Measurements from ENCODE around the gene DDIT3.

DNA sequence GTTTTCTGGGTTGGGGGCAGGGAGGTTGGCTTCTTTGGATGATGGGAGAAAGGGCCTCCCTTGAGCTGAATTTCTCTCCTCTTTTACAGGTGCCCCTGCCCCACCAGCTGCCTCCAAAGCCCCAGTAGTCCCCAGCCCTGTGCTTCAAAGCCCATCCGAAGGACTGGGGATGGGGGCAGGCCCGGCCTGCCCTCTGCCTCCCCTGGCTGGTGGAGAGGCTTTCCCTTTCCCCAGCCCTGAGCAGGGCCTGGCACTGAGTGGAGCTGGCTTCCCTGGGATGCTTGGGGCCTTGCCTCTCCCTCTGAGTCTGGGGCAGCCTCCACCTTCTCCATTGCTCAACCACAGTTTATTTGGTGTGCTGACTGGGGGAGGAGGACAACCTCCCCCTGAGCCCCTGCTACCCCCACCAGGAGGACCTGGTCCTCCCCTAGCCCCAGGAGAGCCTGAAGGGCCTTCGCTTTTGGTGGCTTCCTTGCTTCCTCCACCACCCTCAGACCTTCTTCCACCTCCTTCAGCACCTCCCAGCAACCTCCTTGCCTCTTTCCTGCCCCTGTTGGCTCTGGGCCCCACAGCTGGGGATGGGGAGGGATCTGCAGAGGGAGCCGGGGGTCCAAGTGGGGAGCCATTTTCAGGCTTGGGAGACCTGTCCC, 6.3 kb upstream of the DDIT3 start:
- TF ChIP-seq, protein P1, sequence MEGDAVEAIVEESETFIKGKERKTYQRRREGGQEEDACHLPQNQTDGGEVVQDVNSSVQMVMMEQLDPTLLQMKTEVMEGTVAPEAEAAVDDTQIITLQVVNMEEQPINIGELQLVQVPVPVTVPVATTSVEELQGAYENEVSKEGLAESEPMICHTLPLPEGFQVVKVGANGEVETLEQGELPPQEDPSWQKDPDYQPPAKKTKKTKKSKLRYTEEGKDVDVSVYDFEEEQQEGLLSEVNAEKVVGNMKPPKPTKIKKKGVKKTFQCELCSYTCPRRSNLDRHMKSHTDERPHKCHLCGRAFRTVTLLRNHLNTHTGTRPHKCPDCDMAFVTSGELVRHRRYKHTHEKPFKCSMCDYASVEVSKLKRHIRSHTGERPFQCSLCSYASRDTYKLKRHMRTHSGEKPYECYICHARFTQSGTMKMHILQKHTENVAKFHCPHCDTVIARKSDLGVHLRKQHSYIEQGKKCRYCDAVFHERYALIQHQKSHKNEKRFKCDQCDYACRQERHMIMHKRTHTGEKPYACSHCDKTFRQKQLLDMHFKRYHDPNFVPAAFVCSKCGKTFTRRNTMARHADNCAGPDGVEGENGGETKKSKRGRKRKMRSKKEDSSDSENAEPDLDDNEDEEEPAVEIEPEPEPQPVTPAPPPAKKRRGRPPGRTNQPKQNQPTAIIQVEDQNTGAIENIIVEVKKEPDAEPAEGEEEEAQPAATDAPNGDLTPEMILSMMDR (IDR thresholded peaks at IDR 0.05): no peak
- TF ChIP-seq, protein P2, sequence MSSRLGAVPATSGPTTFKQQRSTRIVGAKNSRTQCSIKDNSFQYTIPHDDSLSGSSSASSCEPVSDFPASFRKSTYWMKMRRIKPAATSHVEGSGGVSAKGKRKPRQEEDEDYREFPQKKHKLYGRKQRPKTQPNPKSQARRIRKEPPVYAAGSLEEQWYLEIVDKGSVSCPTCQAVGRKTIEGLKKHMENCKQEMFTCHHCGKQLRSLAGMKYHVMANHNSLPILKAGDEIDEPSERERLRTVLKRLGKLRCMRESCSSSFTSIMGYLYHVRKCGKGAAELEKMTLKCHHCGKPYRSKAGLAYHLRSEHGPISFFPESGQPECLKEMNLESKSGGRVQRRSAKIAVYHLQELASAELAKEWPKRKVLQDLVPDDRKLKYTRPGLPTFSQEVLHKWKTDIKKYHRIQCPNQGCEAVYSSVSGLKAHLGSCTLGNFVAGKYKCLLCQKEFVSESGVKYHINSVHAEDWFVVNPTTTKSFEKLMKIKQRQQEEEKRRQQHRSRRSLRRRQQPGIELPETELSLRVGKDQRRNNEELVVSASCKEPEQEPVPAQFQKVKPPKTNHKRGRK (CRISPR knock-in tag; IDR thresholded peaks at IDR 0.05; ENCODE audit: borderline replicate concordance): no peak
- TF ChIP-seq ZNF423 (CRISPR knock-in tag; IDR thresholded peaks at IDR 0.05) (no peak), SMAD4 (CRISPR knock-in tag; IDR thresholded peaks at IDR 0.05) (no peak)
- TF ChIP-seq, protein P3, sequence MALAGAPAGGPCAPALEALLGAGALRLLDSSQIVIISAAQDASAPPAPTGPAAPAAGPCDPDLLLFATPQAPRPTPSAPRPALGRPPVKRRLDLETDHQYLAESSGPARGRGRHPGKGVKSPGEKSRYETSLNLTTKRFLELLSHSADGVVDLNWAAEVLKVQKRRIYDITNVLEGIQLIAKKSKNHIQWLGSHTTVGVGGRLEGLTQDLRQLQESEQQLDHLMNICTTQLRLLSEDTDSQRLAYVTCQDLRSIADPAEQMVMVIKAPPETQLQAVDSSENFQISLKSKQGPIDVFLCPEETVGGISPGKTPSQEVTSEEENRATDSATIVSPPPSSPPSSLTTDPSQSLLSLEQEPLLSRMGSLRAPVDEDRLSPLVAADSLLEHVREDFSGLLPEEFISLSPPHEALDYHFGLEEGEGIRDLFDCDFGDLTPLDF (CRISPR knock-in tag; IDR thresholded peaks at IDR 0.05): no peak
- TF ChIP-seq, protein P4, sequence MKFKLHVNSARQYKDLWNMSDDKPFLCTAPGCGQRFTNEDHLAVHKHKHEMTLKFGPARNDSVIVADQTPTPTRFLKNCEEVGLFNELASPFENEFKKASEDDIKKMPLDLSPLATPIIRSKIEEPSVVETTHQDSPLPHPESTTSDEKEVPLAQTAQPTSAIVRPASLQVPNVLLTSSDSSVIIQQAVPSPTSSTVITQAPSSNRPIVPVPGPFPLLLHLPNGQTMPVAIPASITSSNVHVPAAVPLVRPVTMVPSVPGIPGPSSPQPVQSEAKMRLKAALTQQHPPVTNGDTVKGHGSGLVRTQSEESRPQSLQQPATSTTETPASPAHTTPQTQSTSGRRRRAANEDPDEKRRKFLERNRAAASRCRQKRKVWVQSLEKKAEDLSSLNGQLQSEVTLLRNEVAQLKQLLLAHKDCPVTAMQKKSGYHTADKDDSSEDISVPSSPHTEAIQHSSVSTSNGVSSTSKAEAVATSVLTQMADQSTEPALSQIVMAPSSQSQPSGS (CRISPR knock-in tag; IDR thresholded peaks at IDR 0.05; ENCODE audit: borderline replicate concordance, low read depth): no peak
- TF ChIP-seq, protein P5, sequence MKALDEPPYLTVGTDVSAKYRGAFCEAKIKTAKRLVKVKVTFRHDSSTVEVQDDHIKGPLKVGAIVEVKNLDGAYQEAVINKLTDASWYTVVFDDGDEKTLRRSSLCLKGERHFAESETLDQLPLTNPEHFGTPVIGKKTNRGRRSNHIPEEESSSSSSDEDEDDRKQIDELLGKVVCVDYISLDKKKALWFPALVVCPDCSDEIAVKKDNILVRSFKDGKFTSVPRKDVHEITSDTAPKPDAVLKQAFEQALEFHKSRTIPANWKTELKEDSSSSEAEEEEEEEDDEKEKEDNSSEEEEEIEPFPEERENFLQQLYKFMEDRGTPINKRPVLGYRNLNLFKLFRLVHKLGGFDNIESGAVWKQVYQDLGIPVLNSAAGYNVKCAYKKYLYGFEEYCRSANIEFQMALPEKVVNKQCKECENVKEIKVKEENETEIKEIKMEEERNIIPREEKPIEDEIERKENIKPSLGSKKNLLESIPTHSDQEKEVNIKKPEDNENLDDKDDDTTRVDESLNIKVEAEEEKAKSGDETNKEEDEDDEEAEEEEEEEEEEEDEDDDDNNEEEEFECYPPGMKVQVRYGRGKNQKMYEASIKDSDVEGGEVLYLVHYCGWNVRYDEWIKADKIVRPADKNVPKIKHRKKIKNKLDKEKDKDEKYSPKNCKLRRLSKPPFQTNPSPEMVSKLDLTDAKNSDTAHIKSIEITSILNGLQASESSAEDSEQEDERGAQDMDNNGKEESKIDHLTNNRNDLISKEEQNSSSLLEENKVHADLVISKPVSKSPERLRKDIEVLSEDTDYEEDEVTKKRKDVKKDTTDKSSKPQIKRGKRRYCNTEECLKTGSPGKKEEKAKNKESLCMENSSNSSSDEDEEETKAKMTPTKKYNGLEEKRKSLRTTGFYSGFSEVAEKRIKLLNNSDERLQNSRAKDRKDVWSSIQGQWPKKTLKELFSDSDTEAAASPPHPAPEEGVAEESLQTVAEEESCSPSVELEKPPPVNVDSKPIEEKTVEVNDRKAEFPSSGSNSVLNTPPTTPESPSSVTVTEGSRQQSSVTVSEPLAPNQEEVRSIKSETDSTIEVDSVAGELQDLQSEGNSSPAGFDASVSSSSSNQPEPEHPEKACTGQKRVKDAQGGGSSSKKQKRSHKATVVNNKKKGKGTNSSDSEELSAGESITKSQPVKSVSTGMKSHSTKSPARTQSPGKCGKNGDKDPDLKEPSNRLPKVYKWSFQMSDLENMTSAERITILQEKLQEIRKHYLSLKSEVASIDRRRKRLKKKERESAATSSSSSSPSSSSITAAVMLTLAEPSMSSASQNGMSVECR (CRISPR knock-in tag; IDR thresholded peaks at IDR 0.05; ENCODE audit: borderline replicate concordance): no peak

Measured in WTC11 (cell line).